GM12873 (cell line): ENCODE results near the gene THAP4.

Experiments
- TF ChIP-seq, protein P1 (sequence below): IDR thresholded peaks from 2 replicates; pipeline ENCODE4 v1.5.1; 2012; ENCODE audit warnings: low read depth, mild to moderate bottlenecking, moderate library complexity, low read length, control low read depth; ENCODE audit not compliant: insufficient read depth; ENCODE audit errors: missing control alignments

Gene THAP4

DNA sequence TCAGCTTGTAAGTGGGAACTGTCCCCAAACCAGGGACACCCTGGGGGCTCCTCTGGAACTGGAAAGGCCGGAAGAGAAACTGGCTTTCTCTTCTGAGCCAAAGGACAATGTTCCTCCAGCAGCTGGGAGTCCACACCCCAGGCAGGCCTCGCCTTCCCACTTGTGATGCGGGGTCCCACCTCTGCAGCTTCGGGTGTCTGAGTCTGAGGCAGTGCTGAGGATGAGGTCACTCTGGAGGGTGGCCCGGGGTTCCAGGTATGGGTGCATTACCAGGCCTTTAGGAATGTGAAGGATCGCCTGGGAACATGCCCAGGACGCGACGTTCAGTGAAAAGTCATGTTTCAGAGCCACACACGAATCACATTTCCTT lies 96.6 kb downstream of the THAP4 start:
- TF ChIP-seq, protein P1, sequence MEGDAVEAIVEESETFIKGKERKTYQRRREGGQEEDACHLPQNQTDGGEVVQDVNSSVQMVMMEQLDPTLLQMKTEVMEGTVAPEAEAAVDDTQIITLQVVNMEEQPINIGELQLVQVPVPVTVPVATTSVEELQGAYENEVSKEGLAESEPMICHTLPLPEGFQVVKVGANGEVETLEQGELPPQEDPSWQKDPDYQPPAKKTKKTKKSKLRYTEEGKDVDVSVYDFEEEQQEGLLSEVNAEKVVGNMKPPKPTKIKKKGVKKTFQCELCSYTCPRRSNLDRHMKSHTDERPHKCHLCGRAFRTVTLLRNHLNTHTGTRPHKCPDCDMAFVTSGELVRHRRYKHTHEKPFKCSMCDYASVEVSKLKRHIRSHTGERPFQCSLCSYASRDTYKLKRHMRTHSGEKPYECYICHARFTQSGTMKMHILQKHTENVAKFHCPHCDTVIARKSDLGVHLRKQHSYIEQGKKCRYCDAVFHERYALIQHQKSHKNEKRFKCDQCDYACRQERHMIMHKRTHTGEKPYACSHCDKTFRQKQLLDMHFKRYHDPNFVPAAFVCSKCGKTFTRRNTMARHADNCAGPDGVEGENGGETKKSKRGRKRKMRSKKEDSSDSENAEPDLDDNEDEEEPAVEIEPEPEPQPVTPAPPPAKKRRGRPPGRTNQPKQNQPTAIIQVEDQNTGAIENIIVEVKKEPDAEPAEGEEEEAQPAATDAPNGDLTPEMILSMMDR, result no peak

DNA sequence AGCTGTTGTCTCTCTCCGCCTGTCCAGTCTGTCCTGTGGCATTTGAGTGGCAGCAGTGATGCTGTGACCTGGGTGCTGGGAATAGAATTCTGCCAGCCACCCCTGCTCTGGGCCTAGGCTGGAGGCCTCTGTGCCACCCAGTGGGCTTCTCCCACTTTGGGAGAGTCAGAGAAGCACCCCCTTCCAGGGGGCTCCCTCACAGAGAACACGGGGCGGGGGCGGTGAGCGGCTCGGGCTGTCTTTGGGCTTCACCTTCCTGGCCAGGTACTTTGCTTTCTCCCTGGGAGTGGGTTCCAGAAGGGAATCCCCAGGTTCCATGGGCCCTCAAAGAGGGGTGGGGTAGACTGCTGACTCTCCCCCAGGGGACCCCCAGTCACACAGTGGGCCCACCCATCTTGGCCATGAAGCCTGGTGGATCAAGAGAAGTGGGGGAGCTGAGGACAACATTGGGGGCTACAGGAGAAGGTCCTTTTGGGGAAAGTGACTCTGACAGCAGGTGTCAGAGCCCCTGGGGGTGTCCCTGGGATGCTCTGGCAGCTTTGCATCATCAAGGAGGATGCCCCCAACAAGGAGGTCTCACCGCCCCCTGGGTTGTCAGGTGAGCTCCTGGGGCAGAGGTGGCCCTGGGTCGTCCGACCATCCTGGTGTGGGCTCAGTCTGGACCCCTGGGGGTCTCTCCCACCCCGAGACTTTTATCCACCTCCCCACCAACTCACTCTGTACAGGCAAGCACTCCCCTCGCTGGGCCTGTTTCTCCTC lies 97.2 kb downstream of the THAP4 start:
- TF ChIP-seq, protein P1, result no peak

DNA sequence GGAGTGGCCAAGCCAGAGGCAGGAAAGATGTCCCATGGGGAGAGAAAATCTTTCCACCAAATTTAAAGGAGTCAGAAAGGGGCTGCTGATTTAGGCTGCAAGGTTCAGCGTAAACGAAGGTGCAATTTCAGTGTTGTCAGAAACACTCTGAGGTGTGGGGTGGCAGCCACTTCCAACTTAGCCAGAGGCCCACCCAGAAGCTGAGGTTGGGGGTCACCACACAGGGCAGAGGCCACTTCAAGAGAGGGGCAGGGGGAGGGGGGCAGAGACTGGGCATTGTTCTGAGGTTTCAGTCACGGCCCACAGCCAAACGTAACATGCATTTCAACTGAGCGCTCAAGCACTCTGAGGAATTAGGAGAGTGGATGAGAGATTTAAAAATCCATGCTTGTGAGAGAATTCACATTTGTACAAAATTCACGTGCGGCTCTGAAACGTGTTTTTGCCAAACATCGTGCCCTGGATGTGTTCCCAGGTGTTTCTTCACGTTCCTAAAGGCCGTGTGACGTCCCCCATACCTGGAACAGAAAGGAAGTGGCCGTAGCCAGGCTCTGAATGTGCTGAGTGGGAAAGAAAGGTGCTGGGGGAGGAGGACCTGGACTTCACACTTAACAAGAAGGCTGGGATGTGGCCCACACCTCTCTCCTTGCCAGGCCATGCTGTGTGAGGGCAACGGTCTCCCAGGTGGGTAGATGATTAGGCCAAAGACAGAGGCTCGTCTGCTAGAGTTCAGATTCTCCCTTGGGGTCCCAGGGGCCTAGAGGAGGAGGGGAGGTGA lies 97.9 kb downstream of the THAP4 start:
- TF ChIP-seq, protein P1, result no peak

DNA sequence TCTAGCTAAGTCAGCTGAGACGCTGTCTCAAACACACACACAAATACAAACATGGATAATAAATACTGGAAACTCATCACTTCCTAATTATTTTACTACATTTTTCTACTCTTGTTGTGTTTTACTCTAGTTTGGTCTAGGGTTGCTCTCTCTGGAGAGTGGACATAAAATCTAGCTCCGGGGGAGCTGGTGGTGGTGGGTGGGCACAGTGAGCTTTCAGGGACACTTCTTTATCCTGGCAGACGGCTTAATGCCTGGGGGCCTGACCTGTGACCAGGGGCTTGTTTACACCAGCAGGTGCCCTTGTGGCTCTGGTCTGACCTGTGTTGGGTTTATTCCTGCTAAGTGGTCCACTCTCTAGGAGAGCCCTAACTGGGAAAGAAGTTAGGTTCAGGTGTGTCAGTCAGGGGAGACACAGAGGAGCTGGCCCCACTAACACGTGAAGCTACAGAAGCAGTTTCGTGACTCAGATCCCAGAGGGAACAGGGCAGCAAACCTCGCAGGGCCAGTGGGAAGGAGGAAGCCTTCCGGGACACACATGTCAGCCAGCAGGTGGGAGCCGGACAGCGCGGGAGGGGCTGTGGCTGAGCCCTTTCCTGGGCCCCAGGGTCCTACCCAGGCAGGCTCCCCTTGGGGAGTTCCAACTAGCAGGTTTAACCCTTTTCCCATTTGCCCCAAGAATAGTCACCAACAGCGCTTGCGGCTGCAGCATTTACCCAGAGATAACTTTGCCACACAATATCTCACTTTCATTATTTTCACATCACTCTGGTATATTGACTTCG lies 100.9 kb downstream of the THAP4 start:
- TF ChIP-seq, protein P1, result no peak

DNA sequence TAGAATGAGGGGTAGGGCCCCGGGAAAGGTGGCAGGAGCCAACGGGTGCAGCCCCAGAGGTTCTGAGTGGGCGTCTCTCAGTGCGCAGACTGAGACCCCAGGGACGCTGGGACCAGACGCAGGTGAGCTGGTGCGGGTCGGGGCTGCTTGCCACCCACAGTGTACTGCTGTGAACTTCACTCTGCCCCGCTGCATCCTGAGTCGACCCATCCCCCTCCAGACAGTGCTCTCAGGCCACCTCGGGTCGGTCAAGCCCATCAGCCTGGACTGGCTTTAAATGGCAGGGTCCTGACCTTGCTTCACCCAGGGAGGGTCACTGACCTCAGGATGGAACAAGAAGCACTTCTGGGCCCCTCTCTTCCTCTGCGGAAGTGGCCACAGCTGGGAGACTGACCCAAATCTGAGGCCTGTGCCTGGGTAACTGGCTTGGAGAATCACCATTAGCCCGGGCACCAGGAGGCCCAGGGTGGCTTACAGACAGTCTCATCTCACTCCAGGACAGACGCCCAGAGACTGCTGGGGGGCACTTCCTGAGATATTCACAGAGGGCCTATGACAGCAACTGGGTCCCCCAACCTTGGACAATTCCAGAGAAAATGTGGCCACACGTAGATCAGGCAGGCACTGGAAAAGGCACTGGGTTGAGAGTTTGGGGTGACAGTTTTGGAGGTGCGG lies 102.1 kb downstream of the THAP4 start:
- TF ChIP-seq, protein P1, result no peak
